GM23338 (cell line): ENCODE results near the gene FLVCR1. TPM values are rescaled to one million over a fixed set of nuclear protein-coding genes. Genes with fewer than 3 reads are reported as not detected.

Experiments used
- ATAC-seq: fragments of 200-7000 bp; cut with Tn5 transposase; 3 replicates; pipeline ENCODE4 v1.9.1; 2020
- DNase-seq: peaks from one replicate; pipeline ENCODE4 v3.0.0-alpha.2; 2015; ENCODE audit warnings: low spot score
- H2AFZ ChIP-seq: fragments of 200-600 bp; sonication (generic); 2 replicates; pipeline ENCODE4 v1.8.0; 2016; ENCODE audit warnings: antibody characterized with exemption, mild to moderate bottlenecking, moderate library complexity
- H3F3A ChIP-seq: fragments of 200-600 bp; sonication (generic); replicated peaks from 2 replicates; pipeline ENCODE4 v1.8.0; 2017; ENCODE audit warnings: antibody characterized with exemption, mixed run types, low read depth
- H3K27ac ChIP-seq: fragments of 200-600 bp; sonication (generic); 2 replicates; pipeline ENCODE4 v1.6.1; 2016; ENCODE audit warnings: low read depth
- H3K27me3 ChIP-seq: fragments of 200-600 bp; sonication (generic); 2 replicates; pipeline ENCODE4 v1.8.0; 2016; ENCODE audit warnings: mild to moderate bottlenecking, mixed run types, moderate library complexity; ENCODE audit not compliant: insufficient read depth
- H3K36me3 ChIP-seq: fragments of 200-600 bp; sonication (generic); 2 replicates; pipeline ENCODE4 v1.8.0; 2016; ENCODE audit warnings: mild to moderate bottlenecking; ENCODE audit not compliant: insufficient read depth
- H3K4me1 ChIP-seq: fragments of 200-600 bp; sonication (generic); 2 replicates; pipeline ENCODE4 v1.8.0; 2016; ENCODE audit warnings: mild to moderate bottlenecking, moderate library complexity; ENCODE audit not compliant: insufficient read depth
- H3K4me2 ChIP-seq: fragments of 200-600 bp; sonication (generic); 2 replicates; pipeline ENCODE4 v1.7.1; 2017; ENCODE audit warnings: mixed run types
- H3K4me3 ChIP-seq: fragments of 200-600 bp; sonication (generic); 2 replicates; pipeline ENCODE4 v1.6.1; 2016; ENCODE audit warnings: mixed run types
- H3K79me2 ChIP-seq: fragments of 200-600 bp; sonication (generic); replicated peaks from 2 replicates; pipeline ENCODE4 v1.8.0; 2017; ENCODE audit warnings: mild to moderate bottlenecking; ENCODE audit not compliant: insufficient read depth
- H3K9me2 ChIP-seq: fragments of 200-600 bp; sonication (generic); 2 replicates; pipeline ENCODE4 v1.8.0; 2017; ENCODE audit not compliant: insufficient read depth
- H4K20me1 ChIP-seq: fragments of 200-600 bp; sonication (generic); replicated peaks from 2 replicates; pipeline ENCODE4 v1.8.0; 2017; ENCODE audit warnings: mild to moderate bottlenecking; ENCODE audit not compliant: insufficient read depth
- H3K27ac Mint-ChIP-seq: 2 replicates; pipeline ENCODE4 v1.8.0; 2020; ENCODE audit warnings: inconsistent platforms, mild to moderate bottlenecking, moderate library complexity, mixed read lengths
- H3K27me3 Mint-ChIP-seq: 3 replicates; pipeline ENCODE4 v1.8.0; 2022; ENCODE audit warnings: low read depth, mild to moderate bottlenecking, moderate library complexity, mixed read lengths, inconsistent platforms; ENCODE audit not compliant: insufficient read depth, poor library complexity
- H3K36me3 Mint-ChIP-seq: 3 replicates; pipeline ENCODE4 v1.8.0; 2021; ENCODE audit warnings: low read depth, mild to moderate bottlenecking, inconsistent platforms, moderate library complexity, mixed read lengths
- H3K4me1 Mint-ChIP-seq: 3 replicates; pipeline ENCODE4 v1.8.0; 2020; ENCODE audit warnings: mild to moderate bottlenecking, inconsistent platforms, mixed read lengths
- H3K4me3 Mint-ChIP-seq: 3 replicates; pipeline ENCODE4 v1.8.0; 2021; ENCODE audit warnings: moderate library complexity, mild to moderate bottlenecking, inconsistent platforms, mixed read lengths
- H3K9me3 Mint-ChIP-seq: 3 replicates; pipeline ENCODE4 v1.8.0; 2020; ENCODE audit warnings: moderate library complexity, mild to moderate bottlenecking, inconsistent platforms, mixed read lengths
- CREB1 ChIP-seq: fragments of 250-450 bp; sonication (Bioruptor Pico); IDR thresholded peaks from 2 replicates; pipeline ENCODE4 v1.5.0; 2020; ENCODE audit warnings: low read depth, mild to moderate bottlenecking, moderate library complexity
- CTCF ChIP-seq, 2 experiments: fragments of 200-600 bp in 1 of 2; sonication (generic) in 1 of 2; conservative IDR thresholded peaks; 2 replicates each; pipeline versions ENCODE4 v1.5.1 to v1.6.1; 2016 to 2017; ENCODE audit warnings: antibody characterized with exemption in 2 of 2, low read depth in 2 of 2, mild to moderate bottlenecking in 2 of 2, moderate library complexity in 1 of 2
- ETS1 ChIP-seq: IDR thresholded peaks from 2 replicates; pipeline ENCODE4 v1.6.1; 2016; ENCODE audit warnings: antibody characterized with exemption
- EZH2 ChIP-seq: fragments of 200-600 bp; sonication (generic); IDR thresholded peaks from one replicate; pipeline ENCODE4 v1.8.0; 2017; ENCODE audit warnings: antibody characterized with exemption, mild to moderate bottlenecking, low read depth; ENCODE audit not compliant: unreplicated experiment
- EZH2phosphoT487 ChIP-seq: fragments of 200-600 bp; sonication (generic); IDR thresholded peaks from one replicate; pipeline ENCODE4 v1.8.1; 2018; ENCODE audit warnings: antibody characterized with exemption; ENCODE audit not compliant: unreplicated experiment
- JUNB ChIP-seq: IDR thresholded peaks from one replicate; pipeline ENCODE4 v1.6.1; 2016; ENCODE audit warnings: antibody characterized with exemption; ENCODE audit not compliant: unreplicated experiment
- NANOG ChIP-seq: IDR thresholded peaks from 2 replicates; pipeline ENCODE4 v1.6.1; 2016; ENCODE audit warnings: antibody characterized with exemption, borderline replicate concordance
- POLR2AphosphoS5 ChIP-seq: IDR thresholded peaks from 2 replicates; pipeline ENCODE4 v1.6.1; 2016; ENCODE audit warnings: antibody characterized with exemption, low read depth
- REST ChIP-seq: IDR thresholded peaks from one replicate; pipeline ENCODE4 v1.6.1; 2018; ENCODE audit warnings: antibody characterized with exemption; ENCODE audit not compliant: unreplicated experiment
- STAT1 ChIP-seq: IDR thresholded peaks from one replicate; pipeline ENCODE4 v1.6.1; 2016; ENCODE audit warnings: antibody characterized with exemption; ENCODE audit not compliant: unreplicated experiment
- ZNF114 ChIP-seq: fragments of 250-450 bp; sonication (Bioruptor Pico); IDR thresholded peaks from 2 replicates; pipeline ENCODE4 v1.5.0; 2020; ENCODE audit warnings: mild to moderate bottlenecking, moderate library complexity
- ZNF331 ChIP-seq: fragments of 250-450 bp; sonication (Bioruptor Pico); IDR thresholded peaks from 2 replicates; pipeline ENCODE4 v1.5.0; 2020; ENCODE audit warnings: low read depth, mild to moderate bottlenecking, moderate library complexity
- ZNF462 ChIP-seq: fragments of 250-450 bp; sonication (Bioruptor Pico); IDR thresholded peaks from 2 replicates; pipeline ENCODE4 v1.5.0; 2020; ENCODE audit warnings: mild to moderate bottlenecking, moderate library complexity
- polyA plus RNA-seq: library from polyadenylated mRNA; unstranded; fragments of >200 nt; fragmentation: Nextera tagmentation; extraction: Ambion mirVana; gene quantifications from 2 replicates; pipeline ENCODE4 v1.2.1, GENCODE V29; 2016
- total RNA-seq: library from RNA; depleted of rRNA; stranded (reverse); fragments of >200 nt; shearing (Covaris generic); gene quantifications from 2 replicates; pipeline ENCODE4 v1.2.3, GENCODE V29; 2014

Gene FLVCR1
- total and polyA plus RNA-seq, 2 experiments from 2014 or later: 60.5 to 93.5 TPM

- no peak for ATAC-seq
- Mint-ChIP-seq H3K36me3 (peaks cover 3% of the 10 kb centered on the region; the same call in 2 of the 3 replicates), H3K4me3 (no peak overlapping the region), H3K9me3 (no peaks in the 10 kb centered on the region), H3K4me1 (no peaks in the 10 kb centered on the region), H3K27ac (no peak overlapping the region), H3K27me3 (peaks cover 2% of the 10 kb centered on the region)
- no peak overlapping the region for H3K27ac ChIP-seq
- no peak overlapping the region for H2AFZ ChIP-seq
- no peaks in the 10 kb centered on the region for H3K9me2 ChIP-seq
- TF ChIP-seq NANOG: no peak
- no peak for TF ChIP-seq ZNF462
- no peak for TF ChIP-seq ETS1
- TF ChIP-seq ZNF114 (CRISPR knock-in tag): no peak
- no peak for TF ChIP-seq JUNB
- TF ChIP-seq EZH2phosphoT487: no peak
- TF ChIP-seq REST: no peak
- TF ChIP-seq STAT1: no peak
- TF ChIP-seq EZH2: no peak
- TF ChIP-seq ZNF331 (CRISPR knock-in tag): no peak
- TF ChIP-seq CREB1: no peak
- TF ChIP-seq POLR2AphosphoS5: no peak
- TF ChIP-seq CTCF (conservative IDR thresholded peaks at IDR 0.05; ENCODE audit: low read depth in 2 of 2): no peak
- H3K4me3 ChIP-seq: no peak overlapping the region
- H3K79me2 ChIP-seq: no peaks in the 10 kb centered on the region
- no peak for DNase-seq
- no peaks in the 10 kb centered on the region for H3K27me3 ChIP-seq
- no peak overlapping the region for H3K4me2 ChIP-seq
- no peaks in the 10 kb centered on the region for H3K36me3 ChIP-seq
- no peaks in the 10 kb centered on the region for H3F3A ChIP-seq
- no peaks in the 10 kb centered on the region for H3K4me1 ChIP-seq
- H4K20me1 ChIP-seq: no peaks in the 10 kb centered on the region
Observed at GRCh38 chr1:212838145-212838544, 19.9 kb upstream of the FLVCR1 start.
